Ammon's horn (tissue), 1 donor: ENCODE data around the gene SCG5.

Source experiments
- DNase-seq: peaks from one replicate; pipeline ENCODE4 v3.0.0-alpha.2; 2016; ENCODE audit warnings: low spot score

The SCG5 gene

GRCh38 chr15:32723171-32723948 lies 81.8 kb downstream of the SCG5 start:
- no peak for DNase-seq

- DNase-seq, result no peak
Measured at GRCh38 chr15:32729700-32730395, 88.3 kb downstream of the SCG5 start.

- no peak for DNase-seq
Measured at GRCh38 chr15:32730677-32731654, 89.5 kb downstream of the SCG5 start.

- DNase-seq, result no peak
Measured at GRCh38 chr15:32732574-32733157, 91.2 kb downstream of the SCG5 start.

GRCh38 chr15:32733281-32733680 lies 91.8 kb downstream of the SCG5 start:
- DNase-seq, result no peak

- DNase-seq, result no peak
Measured at GRCh38 chr15:32735989-32736700, 94.6 kb downstream of the SCG5 start.

GRCh38 chr15:32736701-32737061 lies 95.2 kb downstream of the SCG5 start:
- no peak for DNase-seq

- no peak for DNase-seq
Measured at GRCh38 chr15:32737304-32737703, 95.8 kb downstream of the SCG5 start.

GRCh38 chr15:32738666-32739065 lies 97.2 kb downstream of the SCG5 start:
- DNase-seq, result no peak

- no peak for DNase-seq
Measured at GRCh38 chr15:32739522-32740063, 98.1 kb downstream of the SCG5 start.

- no peak for DNase-seq
Measured at GRCh38 chr15:32743411-32744140, 102.1 kb downstream of the SCG5 start.

GRCh38 chr15:32746116-32746857 lies 104.8 kb downstream of the SCG5 start:
- DNase-seq, result no peak
